HFF-Myc (cell line): ENCODE measurements around the gene KRTAP5-3.
A peak's percentile ranks its signal among the peaks of the same experiment; 100 is the strongest.

ENCODE experiments used
- DNase-seq: peaks from one replicate; pipeline ENCODE4 v3.0.0-alpha.2; 2011; ENCODE audit warnings: low read depth; ENCODE audit errors: extremely low read depth
- H3K4me3 ChIP-seq: replicated peaks from 2 replicates; pipeline ENCODE4 v1.5.1; 2011; ENCODE audit warnings: low read depth, mild to moderate bottlenecking, control low read depth, low read length
- CTCF ChIP-seq: IDR thresholded peaks from 2 replicates; pipeline ENCODE4 v1.5.1; 2012; ENCODE audit warnings: mild to moderate bottlenecking, low read depth, low read length, control low read depth; ENCODE audit errors: missing control alignments

Gene KRTAP5-3

GRCh38 chr11:1642288-1643145, 34.3 kb upstream of the KRTAP5-3 start:
- no peak for TF ChIP-seq CTCF
- no peak for DNase-seq
- H3K4me3 ChIP-seq: no peak overlapping the region

- no peak for DNase-seq
- H3K4me3 ChIP-seq: no peak overlapping the region
- no peak for TF ChIP-seq CTCF
Observed at GRCh38 chr11:1641096-1641495, 32.8 kb upstream of the KRTAP5-3 start.

- peak; percentile 95 for TF ChIP-seq CTCF
- H3K4me3 ChIP-seq: no peak overlapping the region
- no peak for DNase-seq
Observed at GRCh38 chr11:1640076-1640946, 32.0 kb upstream of the KRTAP5-3 start.

GRCh38 chr11:1639666-1640065, 31.4 kb upstream of the KRTAP5-3 start:
- no peak for TF ChIP-seq CTCF
- no peak for DNase-seq
- no peak overlapping the region for H3K4me3 ChIP-seq

GRCh38 chr11:1639102-1639620, 30.9 kb upstream of the KRTAP5-3 start:
- no peak overlapping the region for H3K4me3 ChIP-seq
- no peak for DNase-seq
- no peak for TF ChIP-seq CTCF

- no peak overlapping the region for H3K4me3 ChIP-seq
- TF ChIP-seq CTCF: no peak
Observed at GRCh38 chr11:1638344-1638743, 30.1 kb upstream of the KRTAP5-3 start.

More at GRCh38 chr11:1638344-1638743, 30.1 kb upstream of the KRTAP5-3 start:
- no peak for DNase-seq
